Type B pancreatic cell (in vitro differentiated cells): Measurements from ENCODE around the gene BPI. TPM values are rescaled to one million over a fixed set of nuclear protein-coding genes. Genes with fewer than 3 reads are reported as not detected.
"Not testable (repeated sequence)": the region's sequence is repeated elsewhere in the genome, so short reads cannot be mapped to it uniquely, and the experiment has no call there.

ENCODE experiments used
- DNase-seq: peaks from one replicate; pipeline ENCODE4 v3.0.0; 2021; ENCODE audit warnings: mixed read lengths; ENCODE audit not compliant: unreplicated experiment; ENCODE audit errors: extremely low spot score
- H3K27ac Mint-ChIP-seq: 2 replicates; pipeline ENCODE4 v1.8.0; 2021; ENCODE audit warnings: mild to moderate bottlenecking, mixed read lengths
- H3K27me3 Mint-ChIP-seq: 2 replicates; pipeline ENCODE4 v1.8.0; 2021; ENCODE audit warnings: mixed read lengths
- H3K36me3 Mint-ChIP-seq: 2 replicates; pipeline ENCODE4 v1.8.0; 2021; ENCODE audit warnings: mixed read lengths
- H3K4me1 Mint-ChIP-seq: one replicate; pipeline ENCODE4 v1.8.0; 2021; ENCODE audit warnings: mixed read lengths; ENCODE audit not compliant: unreplicated experiment
- H3K4me3 Mint-ChIP-seq: 2 replicates; pipeline ENCODE4 v1.8.0; 2021; ENCODE audit warnings: mild to moderate bottlenecking, mixed read lengths
- H3K9me3 Mint-ChIP-seq: 2 replicates; pipeline ENCODE4 v1.8.0; 2021; ENCODE audit warnings: mixed read lengths
- total RNA-seq: library from RNA; stranded (reverse); gene quantifications from 2 replicates; pipeline ENCODE4 v1.2.1, GENCODE V29; 2021; ENCODE audit warnings: low replicate concordance
- TF ChIP-seq, protein P1 (sequence below): fragments of 200-600 bp; sonication (generic); conservative IDR thresholded peaks from 2 replicates; pipeline ENCODE4 v1.5.0; 2021; ENCODE audit warnings: antibody characterized with exemption, mild to moderate bottlenecking

Gene BPI
- total RNA-seq, 1 donor from 2014 or later: 0.17 TPM

GRCh38 chr20:38373231-38373867 lies 69.4 kb downstream of the BPI start:
- H3K36me3 Mint-ChIP-seq: no peaks in the 10 kb centered on the region
- TF ChIP-seq, protein P1, sequence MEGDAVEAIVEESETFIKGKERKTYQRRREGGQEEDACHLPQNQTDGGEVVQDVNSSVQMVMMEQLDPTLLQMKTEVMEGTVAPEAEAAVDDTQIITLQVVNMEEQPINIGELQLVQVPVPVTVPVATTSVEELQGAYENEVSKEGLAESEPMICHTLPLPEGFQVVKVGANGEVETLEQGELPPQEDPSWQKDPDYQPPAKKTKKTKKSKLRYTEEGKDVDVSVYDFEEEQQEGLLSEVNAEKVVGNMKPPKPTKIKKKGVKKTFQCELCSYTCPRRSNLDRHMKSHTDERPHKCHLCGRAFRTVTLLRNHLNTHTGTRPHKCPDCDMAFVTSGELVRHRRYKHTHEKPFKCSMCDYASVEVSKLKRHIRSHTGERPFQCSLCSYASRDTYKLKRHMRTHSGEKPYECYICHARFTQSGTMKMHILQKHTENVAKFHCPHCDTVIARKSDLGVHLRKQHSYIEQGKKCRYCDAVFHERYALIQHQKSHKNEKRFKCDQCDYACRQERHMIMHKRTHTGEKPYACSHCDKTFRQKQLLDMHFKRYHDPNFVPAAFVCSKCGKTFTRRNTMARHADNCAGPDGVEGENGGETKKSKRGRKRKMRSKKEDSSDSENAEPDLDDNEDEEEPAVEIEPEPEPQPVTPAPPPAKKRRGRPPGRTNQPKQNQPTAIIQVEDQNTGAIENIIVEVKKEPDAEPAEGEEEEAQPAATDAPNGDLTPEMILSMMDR: no peak
- H3K4me3 Mint-ChIP-seq: no peak overlapping the region
- no peak overlapping the region for H3K27ac Mint-ChIP-seq
- no peaks in the 10 kb centered on the region for H3K4me1 Mint-ChIP-seq
- H3K9me3 Mint-ChIP-seq: no peaks in the 10 kb centered on the region
- DNase-seq: no peak
- peaks cover 13% of the 10 kb centered on the region for H3K27me3 Mint-ChIP-seq

DNA sequence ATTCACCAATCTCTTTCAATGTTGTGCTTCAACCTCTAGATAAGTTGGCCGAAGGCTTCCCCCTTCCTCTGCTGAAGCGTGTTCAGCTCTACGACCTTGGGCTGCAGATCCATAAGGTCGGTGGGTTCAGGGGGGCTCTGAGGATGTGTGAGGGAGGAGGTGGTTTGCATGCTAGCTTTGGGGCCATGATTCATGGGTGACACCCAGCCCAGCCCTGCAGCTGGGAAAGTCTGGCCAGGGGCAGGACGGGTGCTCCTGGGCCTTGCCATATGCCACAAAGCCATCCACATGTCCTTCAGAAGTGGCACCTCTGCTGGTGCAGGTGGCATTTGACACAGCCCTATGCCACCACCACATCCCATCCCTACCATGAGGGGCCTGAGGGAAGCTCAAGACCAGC lies 69.9 kb downstream of the BPI start:
- Mint-ChIP-seq H3K36me3 (no peaks in the 10 kb centered on the region), H3K9me3 (no peaks in the 10 kb centered on the region), H3K27ac (no peak overlapping the region), H3K4me1 (no peaks in the 10 kb centered on the region), H3K4me3 (no peak overlapping the region), H3K27me3 (peaks cover 13% of the 10 kb centered on the region)
- TF ChIP-seq, protein P1: no peak
- DNase-seq: no peak

DNA sequence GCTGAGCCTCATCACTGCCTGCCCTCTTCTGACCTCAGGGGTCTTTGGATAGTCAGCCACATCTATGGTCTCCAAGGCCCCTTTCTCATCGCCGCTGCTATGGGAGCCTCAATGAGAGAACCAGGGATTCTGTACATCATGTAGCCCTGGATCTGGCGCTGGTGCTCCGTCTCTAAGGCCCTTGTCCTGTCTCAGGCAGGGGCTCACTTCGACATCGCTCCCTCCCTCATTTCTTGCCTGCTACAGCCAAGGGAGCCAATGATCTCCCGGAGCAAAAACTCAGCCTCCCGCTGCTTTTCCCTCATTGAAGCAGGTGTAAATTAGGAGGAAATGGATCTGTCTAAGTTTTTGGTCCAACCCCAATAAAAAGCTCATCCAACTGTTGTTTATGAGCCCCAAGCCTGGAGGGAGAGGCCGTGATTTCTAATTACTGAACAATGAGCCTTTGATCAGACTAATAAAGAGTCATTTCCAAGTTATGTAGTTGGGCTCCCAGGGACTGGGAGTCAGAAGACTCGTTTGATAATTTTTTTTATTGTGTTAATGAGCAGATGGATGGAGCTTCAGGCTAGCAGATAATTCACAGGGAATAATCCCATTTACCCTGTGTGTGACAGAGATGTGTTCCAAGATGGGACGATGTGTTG lies 73.2 kb downstream of the BPI start:
- Mint-ChIP-seq H3K36me3 (no peaks in the 10 kb centered on the region), H3K4me3 (no peak overlapping the region), H3K27ac (no peak overlapping the region), H3K4me1 (no peaks in the 10 kb centered on the region), H3K27me3 (peaks cover 11% of the 10 kb centered on the region), H3K9me3 (no peaks in the 10 kb centered on the region)
- TF ChIP-seq, protein P1: no peak
- DNase-seq: no peak

DNA sequence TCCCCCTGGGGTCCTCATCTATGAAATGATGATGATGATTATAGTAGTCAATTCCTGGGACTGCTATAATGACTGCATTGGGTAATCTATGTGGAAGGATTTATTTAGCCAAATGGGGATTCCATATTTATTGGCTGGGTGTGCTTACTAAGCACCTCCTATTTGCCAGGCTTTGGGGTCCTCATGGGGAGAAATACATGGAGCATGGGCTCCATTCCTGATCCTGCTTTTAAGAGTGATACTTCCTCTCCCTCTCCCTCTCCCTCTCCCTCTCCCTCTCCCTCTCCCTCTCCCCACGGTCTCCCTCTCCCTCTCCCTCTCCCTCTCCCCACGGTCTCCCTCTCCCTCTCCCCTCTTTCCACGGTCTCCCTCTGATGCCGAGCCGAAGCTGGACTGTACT lies 73.9 kb downstream of the BPI start:
- H3K4me1 Mint-ChIP-seq: not testable (repeated sequence)

DNA sequence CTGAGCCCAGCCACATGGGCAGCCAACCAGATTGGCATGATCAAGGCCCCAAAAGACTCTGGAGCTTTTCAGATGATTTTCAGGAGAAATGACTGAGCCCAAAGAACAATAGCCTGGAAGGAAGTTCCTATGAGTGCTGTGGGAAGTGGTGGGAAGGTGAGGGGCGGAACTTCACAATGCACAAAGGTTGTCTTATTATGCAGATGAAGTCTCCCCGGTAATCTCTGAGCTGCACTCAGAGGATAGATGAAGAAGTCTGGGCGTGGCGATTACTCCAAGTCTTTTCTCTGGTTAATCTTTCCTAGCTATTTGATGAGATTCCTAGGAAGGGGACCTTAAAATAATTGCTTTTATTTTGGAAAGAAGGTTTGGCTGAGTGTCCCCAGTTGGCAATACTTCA lies 79.2 kb downstream of the BPI start:
- H3K36me3 Mint-ChIP-seq: no peaks in the 10 kb centered on the region
- DNase-seq: no peak
- peaks cover 12% of the 10 kb centered on the region for H3K27me3 Mint-ChIP-seq
- TF ChIP-seq, protein P1: no peak
- no peaks in the 10 kb centered on the region for H3K9me3 Mint-ChIP-seq
- H3K4me3 Mint-ChIP-seq: no peak overlapping the region
- no peaks in the 10 kb centered on the region for H3K4me1 Mint-ChIP-seq
- H3K27ac Mint-ChIP-seq: no peak overlapping the region

More for the DNA sequence above, 73.9 kb downstream of the BPI start:
- not testable (repeated sequence) for H3K4me3 Mint-ChIP-seq, H3K27ac Mint-ChIP-seq, H3K9me3 Mint-ChIP-seq, H3K36me3 Mint-ChIP-seq, H3K27me3 Mint-ChIP-seq, DNase-seq

DNA sequence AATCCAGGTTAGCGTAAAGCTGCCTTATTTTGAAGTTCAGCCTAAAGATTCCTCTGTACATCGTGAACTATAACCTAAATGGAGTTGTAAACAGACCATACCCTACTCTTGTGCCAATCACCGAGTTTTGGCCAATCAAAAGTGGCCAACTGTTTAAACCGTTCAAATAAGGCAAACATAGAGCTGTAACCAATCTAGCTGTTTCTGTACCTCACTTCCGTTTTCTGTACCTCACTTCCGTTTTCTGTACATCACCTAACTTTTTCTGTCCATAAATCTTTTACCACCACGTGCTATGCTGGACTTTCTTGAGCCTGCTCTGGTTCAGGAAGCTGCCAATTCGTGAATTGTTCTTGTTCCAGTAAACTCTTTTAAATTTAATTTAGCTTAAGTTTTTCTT lies 82.0 kb downstream of the BPI start:
- no peaks in the 10 kb centered on the region for H3K36me3 Mint-ChIP-seq
- TF ChIP-seq, protein P1: no peak

More for the DNA sequence above, 82.0 kb downstream of the BPI start:
- DNase-seq: no peak
- no peaks in the 10 kb centered on the region for H3K9me3 Mint-ChIP-seq
- H3K27me3 Mint-ChIP-seq: peaks cover 12% of the 10 kb centered on the region
- H3K4me3 Mint-ChIP-seq: no peak overlapping the region
- no peaks in the 10 kb centered on the region for H3K4me1 Mint-ChIP-seq
- H3K27ac Mint-ChIP-seq: no peak overlapping the region
